GM12873 (cell line): ENCODE data around the gene MDM2.

Experiments
- TF ChIP-seq, protein P1 (sequence below): IDR thresholded peaks from 2 replicates; pipeline ENCODE4 v1.5.1; 2012; ENCODE audit warnings: low read depth, mild to moderate bottlenecking, moderate library complexity, low read length, control low read depth; ENCODE audit not compliant: insufficient read depth; ENCODE audit errors: missing control alignments

The MDM2 gene

GRCh38 chr12:68812553-68813241, 4.7 kb downstream of the MDM2 start:
- TF ChIP-seq, protein P1, sequence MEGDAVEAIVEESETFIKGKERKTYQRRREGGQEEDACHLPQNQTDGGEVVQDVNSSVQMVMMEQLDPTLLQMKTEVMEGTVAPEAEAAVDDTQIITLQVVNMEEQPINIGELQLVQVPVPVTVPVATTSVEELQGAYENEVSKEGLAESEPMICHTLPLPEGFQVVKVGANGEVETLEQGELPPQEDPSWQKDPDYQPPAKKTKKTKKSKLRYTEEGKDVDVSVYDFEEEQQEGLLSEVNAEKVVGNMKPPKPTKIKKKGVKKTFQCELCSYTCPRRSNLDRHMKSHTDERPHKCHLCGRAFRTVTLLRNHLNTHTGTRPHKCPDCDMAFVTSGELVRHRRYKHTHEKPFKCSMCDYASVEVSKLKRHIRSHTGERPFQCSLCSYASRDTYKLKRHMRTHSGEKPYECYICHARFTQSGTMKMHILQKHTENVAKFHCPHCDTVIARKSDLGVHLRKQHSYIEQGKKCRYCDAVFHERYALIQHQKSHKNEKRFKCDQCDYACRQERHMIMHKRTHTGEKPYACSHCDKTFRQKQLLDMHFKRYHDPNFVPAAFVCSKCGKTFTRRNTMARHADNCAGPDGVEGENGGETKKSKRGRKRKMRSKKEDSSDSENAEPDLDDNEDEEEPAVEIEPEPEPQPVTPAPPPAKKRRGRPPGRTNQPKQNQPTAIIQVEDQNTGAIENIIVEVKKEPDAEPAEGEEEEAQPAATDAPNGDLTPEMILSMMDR, result no peak

DNA sequence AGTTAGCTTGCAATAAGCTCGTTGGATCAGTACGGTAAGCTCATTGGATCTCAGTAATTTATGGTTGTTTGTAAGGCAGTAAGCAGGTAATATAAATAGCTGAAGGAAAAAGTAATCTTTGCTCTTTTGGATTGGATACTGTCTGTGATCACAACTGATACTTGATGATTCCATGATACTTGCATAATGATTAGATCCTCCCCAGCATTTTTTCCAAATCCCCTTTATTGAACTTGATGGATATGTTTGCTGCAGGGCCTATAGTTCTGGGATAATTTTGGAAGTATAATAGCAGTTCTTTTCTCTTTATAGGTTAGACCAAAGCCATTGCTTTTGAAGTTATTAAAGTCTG, 5.2 kb downstream of the MDM2 start:
- TF ChIP-seq, protein P1, result no peak

DNA sequence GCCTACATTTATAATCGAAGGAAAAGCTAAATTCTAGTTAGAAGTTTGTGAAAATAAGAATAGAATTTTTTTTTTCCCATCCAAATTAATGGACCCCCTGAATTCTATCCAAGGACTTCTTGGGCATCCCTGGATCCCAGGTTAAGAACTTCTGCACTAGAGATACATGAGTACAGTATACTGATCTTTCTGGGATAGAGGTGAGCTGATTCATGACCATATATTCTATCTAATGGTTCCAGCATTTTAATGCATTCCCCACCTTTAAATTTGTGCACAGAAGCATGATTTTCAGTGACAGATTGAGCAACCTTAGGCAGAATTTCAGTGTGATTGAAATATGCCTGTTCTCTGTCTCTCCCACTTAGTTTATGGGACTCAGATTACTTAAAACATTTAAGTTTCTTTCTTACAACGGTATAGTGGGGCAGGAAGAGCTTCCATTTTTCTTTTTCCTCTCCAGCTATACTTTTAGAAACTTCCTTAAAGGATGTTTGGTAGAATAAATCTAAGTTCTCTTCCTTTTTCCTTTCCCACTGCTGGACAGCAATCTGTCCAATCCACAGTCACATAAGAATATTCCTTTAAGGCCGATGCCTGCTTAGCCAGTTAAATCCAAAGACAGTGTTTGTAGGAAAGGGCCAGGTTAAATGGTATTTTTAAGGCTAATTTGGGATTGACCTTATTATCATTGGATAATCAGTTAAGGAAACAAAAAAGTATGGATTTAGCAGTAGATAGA, 6.7 kb downstream of the MDM2 start:
- TF ChIP-seq, protein P1, result no peak

- TF ChIP-seq, protein P1, result no peak
Measured at GRCh38 chr12:68815232-68815927, 7.4 kb downstream of the MDM2 start.

- TF ChIP-seq, protein P1, result no peak
Measured at GRCh38 chr12:68815928-68816800, 8.2 kb downstream of the MDM2 start.

- TF ChIP-seq, protein P1, result no peak
Measured at GRCh38 chr12:68821357-68822188, 13.6 kb downstream of the MDM2 start.
